ENCODE results near the gene GPC1. TPM values are rescaled to one million over a fixed set of nuclear protein-coding genes. Genes with fewer than 3 reads are reported as not detected.

Gene GPC1
- polyA plus RNA-seq, 1 of the 3 experiments (the other 2 are of a cell fraction), result 65.5 TPM

DNA sequence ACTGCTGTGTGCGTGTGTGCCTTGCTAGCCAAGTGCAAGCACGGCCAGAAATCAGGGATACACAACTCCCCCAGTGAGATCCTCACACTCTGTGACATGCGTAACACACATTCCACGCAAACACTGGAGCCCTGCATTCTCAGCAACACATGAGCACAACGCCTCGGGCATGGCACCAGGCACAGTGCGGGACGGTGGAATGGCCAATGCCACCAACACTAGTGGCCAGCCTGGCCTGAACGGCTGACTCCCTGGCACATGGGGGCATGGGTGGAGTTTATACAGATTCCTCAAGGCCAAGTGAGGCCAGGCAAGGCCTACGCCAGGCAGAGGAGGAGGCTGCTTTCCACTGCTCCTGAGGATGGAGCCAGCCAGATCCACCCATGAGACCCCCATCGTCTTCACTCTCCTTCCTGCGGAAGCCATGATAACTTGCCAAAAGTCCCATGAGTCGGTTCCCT lies 66.1 kb downstream of the GPC1 start (continued):
- TF ChIP-seq, protein P1, sequence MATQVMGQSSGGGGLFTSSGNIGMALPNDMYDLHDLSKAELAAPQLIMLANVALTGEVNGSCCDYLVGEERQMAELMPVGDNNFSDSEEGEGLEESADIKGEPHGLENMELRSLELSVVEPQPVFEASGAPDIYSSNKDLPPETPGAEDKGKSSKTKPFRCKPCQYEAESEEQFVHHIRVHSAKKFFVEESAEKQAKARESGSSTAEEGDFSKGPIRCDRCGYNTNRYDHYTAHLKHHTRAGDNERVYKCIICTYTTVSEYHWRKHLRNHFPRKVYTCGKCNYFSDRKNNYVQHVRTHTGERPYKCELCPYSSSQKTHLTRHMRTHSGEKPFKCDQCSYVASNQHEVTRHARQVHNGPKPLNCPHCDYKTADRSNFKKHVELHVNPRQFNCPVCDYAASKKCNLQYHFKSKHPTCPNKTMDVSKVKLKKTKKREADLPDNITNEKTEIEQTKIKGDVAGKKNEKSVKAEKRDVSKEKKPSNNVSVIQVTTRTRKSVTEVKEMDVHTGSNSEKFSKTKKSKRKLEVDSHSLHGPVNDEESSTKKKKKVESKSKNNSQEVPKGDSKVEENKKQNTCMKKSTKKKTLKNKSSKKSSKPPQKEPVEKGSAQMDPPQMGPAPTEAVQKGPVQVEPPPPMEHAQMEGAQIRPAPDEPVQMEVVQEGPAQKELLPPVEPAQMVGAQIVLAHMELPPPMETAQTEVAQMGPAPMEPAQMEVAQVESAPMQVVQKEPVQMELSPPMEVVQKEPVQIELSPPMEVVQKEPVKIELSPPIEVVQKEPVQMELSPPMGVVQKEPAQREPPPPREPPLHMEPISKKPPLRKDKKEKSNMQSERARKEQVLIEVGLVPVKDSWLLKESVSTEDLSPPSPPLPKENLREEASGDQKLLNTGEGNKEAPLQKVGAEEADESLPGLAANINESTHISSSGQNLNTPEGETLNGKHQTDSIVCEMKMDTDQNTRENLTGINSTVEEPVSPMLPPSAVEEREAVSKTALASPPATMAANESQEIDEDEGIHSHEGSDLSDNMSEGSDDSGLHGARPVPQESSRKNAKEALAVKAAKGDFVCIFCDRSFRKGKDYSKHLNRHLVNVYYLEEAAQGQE (IDR thresholded peaks at IDR 0.05; ENCODE audit: low read depth, low read length), result no peak
- TF ChIP-seq CHD2 (IDR thresholded peaks at IDR 0.05; ENCODE audit: low read length, partially characterized antibody), result no peak
- TF ChIP-seq, protein P2, sequence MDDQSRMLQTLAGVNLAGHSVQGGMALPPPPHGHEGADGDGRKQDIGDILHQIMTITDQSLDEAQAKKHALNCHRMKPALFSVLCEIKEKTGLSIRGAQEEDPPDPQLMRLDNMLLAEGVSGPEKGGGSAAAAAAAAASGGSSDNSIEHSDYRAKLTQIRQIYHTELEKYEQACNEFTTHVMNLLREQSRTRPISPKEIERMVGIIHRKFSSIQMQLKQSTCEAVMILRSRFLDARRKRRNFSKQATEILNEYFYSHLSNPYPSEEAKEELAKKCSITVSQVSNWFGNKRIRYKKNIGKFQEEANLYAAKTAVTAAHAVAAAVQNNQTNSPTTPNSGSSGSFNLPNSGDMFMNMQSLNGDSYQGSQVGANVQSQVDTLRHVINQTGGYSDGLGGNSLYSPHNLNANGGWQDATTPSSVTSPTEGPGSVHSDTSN (IDR thresholded peaks at IDR 0.05), result no peak
- no peak for TF ChIP-seq MXI1 (IDR thresholded peaks at IDR 0.05; ENCODE audit: low read depth, low read length)
- TF ChIP-seq GABPA (IDR thresholded peaks at IDR 0.05; ENCODE audit: low read depth), result no peak
- TF ChIP-seq SMC3 (IDR thresholded peaks at IDR 0.05; ENCODE audit: low read depth, low read length), result no peak
- no peak for TF ChIP-seq RFX5 (IDR thresholded peaks at IDR 0.05; ENCODE audit: low read length)
- TF ChIP-seq SIN3A (IDR thresholded peaks at IDR 0.05; ENCODE audit: borderline replicate concordance, low read depth, low read length), result no peak
- no peak for TF ChIP-seq EP300 (IDR thresholded peaks at IDR 0.05; ENCODE audit: borderline replicate concordance in 1 of 2, low read depth in 1 of 2, low read length in 1 of 2)
- no peak for TF ChIP-seq USF2 (IDR thresholded peaks at IDR 0.05; ENCODE audit: borderline replicate concordance, low read depth, low read length)
- TF ChIP-seq MEF2A (IDR thresholded peaks at IDR 0.05; ENCODE audit: borderline replicate concordance, low read depth), result no peak
- TF ChIP-seq TEAD4 (IDR thresholded peaks at IDR 0.05; ENCODE audit: borderline replicate concordance, insufficient read depth), result no peak
- TF ChIP-seq GATA2 (CRISPR knock-in tag; IDR thresholded peaks at IDR 0.05), result no peak
- TF ChIP-seq POLR2AphosphoS5 (IDR thresholded peaks at IDR 0.05; ENCODE audit: low read depth, low read length), result no peak
- TF ChIP-seq MAX (IDR thresholded peaks at IDR 0.05; ENCODE audit: low read depth), result no peak
- no peak for TF ChIP-seq NRF1 (IDR thresholded peaks at IDR 0.05; ENCODE audit: low read depth, low read length)

- Histone ChIP-seq H3F3A (replicated peaks; ENCODE audit: insufficient read depth) (no peaks in the 10 kb centered on the region), H3K9ac (no peak overlapping the region), H3K4me3 (ENCODE audit: low read depth in 2 of 2, low read length in 1 of 2) (no peak overlapping the region), H3K4me2 (no peak overlapping the region), H4K20me1 (ENCODE audit: insufficient read depth) (no peaks in the 10 kb centered on the region), H3K36me3 (replicated peaks in 1 of 2; ENCODE audit: control insufficient read depth in 1 of 2, insufficient read depth in 2 of 2, low read length in 1 of 2) (peaks cover 0 to 8% of the 10 kb centered on the region in 2 experiments), H3K9me3 (no peaks in the 10 kb centered on the region), H3K4me1 (ENCODE audit: control insufficient read depth in 1 of 2, insufficient read depth in 2 of 2, low read depth in 1 of 2, low read length in 1 of 2) (no peaks in the 10 kb centered on the region), H3K79me2 (ENCODE audit: insufficient read depth) (no peaks in the 10 kb centered on the region), H3K27ac (ENCODE audit: low read depth in 2 of 2, low read length in 1 of 2) (no peak overlapping the region), H3K27me3 (ENCODE audit: insufficient read depth) (no peaks in the 10 kb centered on the region), H2AFZ (ENCODE audit: low read depth) (no peak overlapping the region), H3K9me2 (no peaks in the 10 kb centered on the region)
- POLR2A ChIA-PET, result no interaction called here
- whole genome bisulfite sequencing (ENCODE audit: low lambda C conversion rate), result 100% methylated on average over 1 of the region's 5 CpGs
- no peak for DNase-seq
- TF ChIP-seq, protein P1 (IDR thresholded peaks at IDR 0.05; ENCODE audit: low read depth, low read length), result no peak
- TF ChIP-seq MAX (IDR thresholded peaks at IDR 0.05; ENCODE audit: low read depth), result no peak
- TF ChIP-seq POLR2AphosphoS5 (IDR thresholded peaks at IDR 0.05; ENCODE audit: low read depth, low read length), result no peak
- TF ChIP-seq EZH2phosphoT487 (IDR thresholded peaks at IDR 0.05; ENCODE audit: borderline replicate concordance, low read depth), result no peak
- no peak for TF ChIP-seq YY1 (IDR thresholded peaks at IDR 0.05; ENCODE audit: low read depth)
- CTCF ChIA-PET, result no interaction called here
Measured at GRCh38 chr2:240502059-240502429, 66.6 kb downstream of the GPC1 start.

Data from SK-N-SH (cell line).